ENCODE data around the gene GATD1.

GRCh38 chr11:726278-727220, 50.7 kb downstream of the GATD1 start:
- TF ChIP-seq CTCF (IDR thresholded peaks at IDR 0.05) (no peak), POLR2A (IDR thresholded peaks at IDR 0.05) (no peak)

Data from tibial nerve (tissue), 3 donors.